DND-41 (cell line): ENCODE measurements around the gene ZNF106.

Source experiments
- EZH2 ChIP-seq: IDR thresholded peaks from 3 replicates; pipeline ENCODE4 v1.6.1; 2012; ENCODE audit warnings: borderline replicate concordance, low read depth, mild to moderate bottlenecking, moderate library complexity, low read length, inconsistent platforms; ENCODE audit not compliant: severe bottlenecking
- TF ChIP-seq, protein P1 (sequence below): IDR thresholded peaks from 2 replicates; pipeline ENCODE4 v1.5.1; 2012; ENCODE audit warnings: borderline replicate concordance, low read length, moderate library complexity, mild to moderate bottlenecking; ENCODE audit not compliant: poor library complexity, severe bottlenecking; ENCODE audit errors: extremely low read depth

DNA sequence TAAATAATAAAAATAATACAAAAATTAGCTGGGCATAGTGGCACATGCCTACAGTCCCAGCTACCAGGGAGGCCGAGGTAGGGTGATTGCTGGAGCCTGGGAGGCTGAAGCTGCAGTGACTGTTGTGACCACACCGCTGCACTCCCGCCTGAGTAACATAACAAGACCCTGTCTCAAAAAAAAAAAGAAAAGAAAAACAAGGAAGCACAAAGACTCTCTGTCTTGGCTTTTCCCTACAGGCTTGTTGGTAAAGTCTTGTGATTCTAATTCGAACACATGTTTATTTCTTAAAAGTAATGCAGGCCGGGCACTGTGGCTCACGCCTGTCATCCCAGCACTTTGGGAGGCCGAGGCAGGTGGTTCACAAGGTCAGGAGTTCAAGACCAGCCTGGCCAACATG is 71.6 kb downstream of the ZNF106 start:
- TF ChIP-seq, protein P1, sequence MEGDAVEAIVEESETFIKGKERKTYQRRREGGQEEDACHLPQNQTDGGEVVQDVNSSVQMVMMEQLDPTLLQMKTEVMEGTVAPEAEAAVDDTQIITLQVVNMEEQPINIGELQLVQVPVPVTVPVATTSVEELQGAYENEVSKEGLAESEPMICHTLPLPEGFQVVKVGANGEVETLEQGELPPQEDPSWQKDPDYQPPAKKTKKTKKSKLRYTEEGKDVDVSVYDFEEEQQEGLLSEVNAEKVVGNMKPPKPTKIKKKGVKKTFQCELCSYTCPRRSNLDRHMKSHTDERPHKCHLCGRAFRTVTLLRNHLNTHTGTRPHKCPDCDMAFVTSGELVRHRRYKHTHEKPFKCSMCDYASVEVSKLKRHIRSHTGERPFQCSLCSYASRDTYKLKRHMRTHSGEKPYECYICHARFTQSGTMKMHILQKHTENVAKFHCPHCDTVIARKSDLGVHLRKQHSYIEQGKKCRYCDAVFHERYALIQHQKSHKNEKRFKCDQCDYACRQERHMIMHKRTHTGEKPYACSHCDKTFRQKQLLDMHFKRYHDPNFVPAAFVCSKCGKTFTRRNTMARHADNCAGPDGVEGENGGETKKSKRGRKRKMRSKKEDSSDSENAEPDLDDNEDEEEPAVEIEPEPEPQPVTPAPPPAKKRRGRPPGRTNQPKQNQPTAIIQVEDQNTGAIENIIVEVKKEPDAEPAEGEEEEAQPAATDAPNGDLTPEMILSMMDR, result no peak
- TF ChIP-seq EZH2, result no peak
